HG03064 (cell line): Measurements from ENCODE around the gene YJEFN3.

Experiments used
- ATAC-seq: cut with Tn5 transposase; IDR thresholded peaks from one replicate; pipeline ENCODE4 v1.9.1; 2021; ENCODE audit warnings: low read depth; ENCODE audit not compliant: unreplicated experiment

Gene YJEFN3

DNA sequence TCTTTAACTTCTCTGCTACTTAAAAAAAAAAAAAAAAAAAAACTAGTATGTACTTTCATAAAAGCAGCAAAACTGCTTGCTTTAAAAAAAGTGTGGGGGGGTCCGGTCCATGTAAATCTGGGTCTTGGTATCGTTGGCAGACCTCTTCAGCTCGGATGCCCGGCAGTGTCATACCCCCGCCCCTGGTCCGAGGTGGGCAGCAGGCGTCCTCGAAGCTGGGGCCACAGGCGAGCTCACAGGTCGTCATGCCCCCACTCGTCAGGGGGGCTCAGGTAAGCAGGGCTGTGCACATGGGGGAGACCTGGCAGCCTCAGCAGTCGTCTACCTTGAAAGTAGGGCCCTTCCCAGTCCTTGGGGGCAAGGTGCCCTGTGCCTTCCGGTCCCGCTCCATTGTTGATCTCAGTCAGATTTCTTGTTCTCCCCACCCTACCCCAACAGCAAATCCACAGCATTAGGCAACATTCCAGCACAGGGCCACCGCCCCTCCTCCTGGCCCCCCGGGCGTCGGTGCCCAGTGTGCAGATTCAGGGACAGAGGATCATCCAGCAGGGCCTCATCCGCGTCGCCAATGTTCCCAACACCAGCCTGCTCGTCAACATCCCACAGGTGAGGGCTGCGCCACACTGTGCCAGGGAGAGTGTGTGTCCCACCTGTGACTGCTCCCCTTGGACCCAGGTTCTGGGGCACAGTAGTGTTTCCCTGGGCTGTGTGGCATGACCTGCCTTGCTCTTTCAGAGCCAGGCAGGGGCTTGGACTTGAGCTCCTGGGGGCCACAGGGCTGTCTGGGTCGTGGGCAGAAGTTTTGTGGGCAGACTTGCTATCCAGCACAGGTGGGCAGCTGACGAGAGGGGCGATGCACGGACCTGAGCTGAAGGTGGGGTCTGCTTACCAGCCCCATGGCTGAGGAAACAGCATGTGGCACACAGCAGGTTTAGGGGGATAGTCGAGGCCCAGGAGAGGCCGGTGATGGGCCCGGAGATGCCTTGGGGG, 32.8 kb upstream of the YJEFN3 start:
- no peak for ATAC-seq

DNA sequence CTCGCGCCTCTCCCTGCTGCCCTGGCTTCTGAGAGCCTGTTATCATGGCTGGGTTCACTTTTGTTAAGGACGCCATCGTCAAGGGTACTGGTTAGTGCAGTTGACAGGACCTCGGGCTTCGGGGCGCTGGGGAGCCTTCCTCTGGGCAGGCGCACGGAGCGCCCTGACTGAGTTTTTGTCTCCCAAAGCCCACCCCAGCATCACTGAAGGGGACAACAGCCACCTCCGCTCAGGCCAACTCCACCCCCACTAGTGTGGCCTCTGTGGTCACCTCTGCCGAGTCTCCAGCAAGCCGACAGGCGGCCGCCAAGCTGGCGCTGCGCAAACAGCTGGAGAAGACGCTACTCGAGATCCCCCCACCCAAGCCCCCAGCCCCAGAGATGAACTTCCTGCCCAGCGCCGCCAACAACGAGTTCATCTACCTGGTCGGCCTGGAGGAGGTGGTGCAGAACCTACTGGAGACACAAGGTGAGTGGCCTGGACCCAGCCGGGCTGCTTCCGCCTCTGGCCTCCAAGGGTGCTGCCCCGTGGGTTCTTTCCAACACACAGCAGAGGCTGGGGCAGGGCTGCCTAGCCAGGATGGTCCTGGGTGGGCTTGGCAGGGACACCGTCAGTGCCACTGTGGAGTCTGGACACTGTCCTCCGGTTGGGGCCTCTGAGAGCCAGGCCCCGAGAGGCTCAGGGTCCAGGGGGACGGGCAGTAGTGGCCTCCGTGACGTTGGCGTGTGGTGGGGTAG, 30.3 kb upstream of the YJEFN3 start:
- no peak for ATAC-seq

DNA sequence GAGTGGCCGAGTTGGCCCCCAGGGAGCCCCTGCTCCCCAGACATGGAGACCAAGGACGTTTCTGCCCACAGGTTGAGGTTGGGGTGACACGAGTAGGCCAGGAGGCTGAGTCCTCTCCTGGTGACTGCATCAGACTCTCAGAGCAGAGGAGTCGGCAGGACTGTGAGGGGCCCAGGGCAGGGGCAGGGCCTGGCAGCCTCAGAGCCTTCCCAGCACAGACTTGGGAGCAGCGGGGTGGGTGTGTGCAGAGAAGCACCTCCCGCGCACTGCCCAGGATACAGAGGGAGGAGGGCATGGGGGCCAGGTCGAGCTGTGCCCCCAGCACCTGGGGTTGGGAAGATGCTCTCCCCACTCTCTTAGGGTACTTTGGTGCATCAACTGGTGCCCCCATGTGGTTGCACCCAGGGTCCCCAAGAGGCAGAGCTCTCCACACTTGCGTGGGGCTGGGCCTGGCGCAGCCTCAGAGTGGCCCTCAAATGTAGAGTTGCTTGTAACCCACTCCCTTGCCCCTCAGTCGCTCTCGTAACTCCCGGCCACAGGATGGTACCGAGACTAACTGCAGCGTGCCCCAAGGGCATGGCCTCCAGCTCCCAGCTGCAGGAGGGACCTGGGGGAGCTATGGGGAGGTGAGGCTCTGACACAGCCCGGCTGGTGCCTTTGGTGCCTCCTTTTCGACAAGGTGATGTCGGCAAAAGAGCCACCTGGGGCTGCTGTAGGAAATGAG, 29.3 kb upstream of the YJEFN3 start:
- ATAC-seq = no peak

DNA sequence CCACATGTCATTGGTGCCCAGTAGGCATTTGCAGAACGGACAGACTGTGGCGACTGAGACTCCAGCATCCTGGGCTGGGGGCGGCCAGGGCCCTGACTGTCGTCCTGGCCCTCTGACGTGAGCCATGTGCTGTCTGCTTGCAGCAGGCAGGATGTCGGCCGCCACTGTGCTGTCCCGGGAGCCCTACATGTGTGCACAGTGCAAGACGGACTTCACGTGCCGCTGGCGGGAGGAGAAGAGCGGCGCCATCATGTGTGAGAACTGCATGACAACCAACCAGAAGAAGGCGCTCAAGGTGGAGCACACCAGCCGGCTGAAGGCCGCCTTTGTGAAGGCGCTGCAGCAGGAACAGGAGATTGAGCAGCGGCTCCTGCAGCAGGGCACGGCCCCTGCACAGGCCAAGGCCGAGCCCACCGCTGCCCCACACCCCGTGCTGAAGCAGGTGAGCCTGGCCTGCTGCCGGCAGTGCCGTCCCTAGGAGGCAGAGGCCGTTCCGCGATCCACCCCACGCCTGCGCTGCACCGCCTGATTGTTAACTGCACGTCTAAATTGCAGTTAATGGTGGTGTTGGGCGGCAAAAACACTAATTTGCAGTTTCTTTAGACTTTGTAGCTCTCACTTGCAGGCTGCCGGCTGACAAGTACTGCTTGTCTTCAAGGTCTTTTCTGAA, 27.6 kb upstream of the YJEFN3 start:
- ATAC-seq = no peak

DNA sequence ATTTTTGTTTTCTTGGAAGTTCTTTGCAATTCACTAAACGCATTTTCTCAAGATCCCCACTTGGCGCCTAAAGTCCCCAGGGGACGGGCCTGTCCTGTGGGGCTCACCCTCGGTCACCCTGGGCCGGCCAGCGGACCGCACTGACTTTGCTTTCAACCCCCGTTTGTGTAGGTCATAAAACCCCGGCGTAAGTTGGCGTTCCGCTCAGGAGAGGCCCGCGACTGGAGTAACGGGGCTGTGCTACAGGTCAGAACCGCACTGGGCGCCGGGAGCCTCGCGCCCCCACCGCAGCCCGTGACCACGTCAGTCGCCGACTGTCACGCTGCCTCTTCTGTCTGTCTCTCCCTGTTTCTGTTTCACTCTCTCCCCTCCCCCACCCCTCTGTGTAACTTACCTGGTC, 26.9 kb upstream of the YJEFN3 start:
- ATAC-seq = no peak

DNA sequence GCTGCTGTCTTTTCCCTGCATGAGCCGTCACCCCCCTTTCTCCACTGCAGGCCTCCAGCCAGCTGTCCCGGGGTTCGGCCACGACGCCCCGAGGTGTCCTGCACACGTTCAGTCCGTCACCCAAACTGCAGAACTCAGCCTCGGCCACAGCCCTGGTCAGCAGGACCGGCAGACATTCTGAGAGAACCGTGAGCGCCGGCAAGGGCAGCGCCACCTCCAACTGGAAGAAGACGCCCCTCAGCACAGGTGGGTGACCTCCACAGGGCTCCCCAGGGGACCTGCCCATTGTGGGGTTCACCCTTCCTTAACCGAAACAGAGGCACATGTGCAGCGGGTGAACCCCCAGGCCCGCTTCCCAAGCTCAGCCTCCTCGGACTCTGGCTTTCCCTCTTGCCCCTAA, 26.4 kb upstream of the YJEFN3 start:
- no peak for ATAC-seq

DNA sequence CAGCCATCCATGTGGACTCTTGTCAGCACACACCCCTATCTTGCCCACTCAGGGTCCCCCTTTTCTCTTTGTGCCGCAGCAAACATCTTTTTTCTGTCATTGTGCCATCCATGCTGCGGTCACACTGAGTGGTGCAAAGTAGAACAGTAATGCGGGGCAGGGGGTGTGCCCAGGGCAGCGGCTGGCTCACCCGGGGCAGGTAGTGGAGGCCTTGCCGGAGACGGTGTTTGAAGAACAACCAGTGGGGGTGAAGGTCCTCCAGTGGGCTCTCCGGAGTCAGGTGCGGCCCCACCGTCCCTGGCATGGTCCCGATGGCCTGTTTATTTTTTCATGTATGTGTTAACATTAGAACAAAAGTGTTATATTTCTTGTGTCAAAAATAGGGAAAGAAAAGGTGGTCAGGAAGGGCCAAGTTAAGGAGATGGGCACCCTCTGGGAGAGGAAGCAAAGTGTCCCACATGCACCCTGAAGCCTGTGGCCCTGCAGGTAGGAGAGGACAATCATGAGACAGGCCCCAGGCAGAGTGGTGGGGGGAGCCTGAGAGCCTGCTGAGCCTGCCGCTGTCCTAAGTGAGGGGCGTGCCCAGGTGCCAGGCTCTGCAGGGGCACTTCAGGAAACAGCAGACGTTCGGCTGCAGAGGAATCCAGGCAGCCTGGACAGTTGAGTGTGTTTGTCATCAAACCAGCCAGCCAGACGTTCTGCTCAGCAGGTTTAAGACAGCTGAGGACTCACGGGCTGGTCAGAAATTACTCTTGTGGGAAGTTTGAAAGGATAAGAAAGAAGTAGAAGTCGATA, 25.7 kb upstream of the YJEFN3 start:
- no peak for ATAC-seq

DNA sequence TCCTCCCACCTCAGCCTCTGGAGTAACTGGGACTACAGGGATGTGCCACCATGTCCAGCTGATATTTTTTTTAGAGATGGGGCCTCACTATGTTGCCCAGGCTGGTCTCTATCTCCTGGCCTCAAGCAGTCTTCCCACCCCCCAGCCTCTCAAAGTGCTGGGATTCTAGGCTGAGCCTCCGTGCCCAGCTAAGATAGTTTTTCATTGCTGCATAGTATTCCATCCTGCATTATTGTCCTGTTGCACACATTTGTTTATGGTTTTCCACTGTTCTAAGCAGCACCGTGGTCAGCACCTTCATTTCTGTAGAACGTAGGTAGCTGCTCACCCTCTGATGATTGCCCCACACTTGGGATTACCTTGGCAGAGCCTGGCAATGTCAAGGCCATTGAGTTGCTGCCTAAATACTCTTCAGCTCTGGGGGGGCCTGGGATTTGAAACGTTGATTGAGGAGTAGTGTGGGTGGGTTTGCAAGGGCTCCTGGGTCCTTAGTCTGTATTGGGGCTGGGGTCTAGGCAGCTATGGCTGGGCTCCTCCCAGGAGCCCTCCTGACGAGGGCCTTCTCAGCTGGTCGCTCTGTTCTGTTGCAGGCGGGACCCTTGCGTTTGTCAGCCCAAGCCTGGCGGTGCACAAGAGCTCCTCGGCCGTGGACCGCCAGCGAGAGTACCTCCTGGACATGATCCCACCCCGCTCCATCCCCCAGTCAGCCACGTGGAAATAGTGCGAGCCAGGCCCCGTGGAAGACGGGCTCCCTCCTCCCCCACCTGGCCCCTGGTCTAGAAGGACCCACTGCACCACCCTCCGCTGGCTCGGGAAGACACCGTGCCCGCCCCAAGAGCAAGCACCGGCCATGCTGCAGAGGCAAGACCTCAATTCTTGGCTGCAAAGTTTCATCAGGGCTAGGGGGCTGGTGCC, 23.7 kb upstream of the YJEFN3 start:
- no peak for ATAC-seq

DNA sequence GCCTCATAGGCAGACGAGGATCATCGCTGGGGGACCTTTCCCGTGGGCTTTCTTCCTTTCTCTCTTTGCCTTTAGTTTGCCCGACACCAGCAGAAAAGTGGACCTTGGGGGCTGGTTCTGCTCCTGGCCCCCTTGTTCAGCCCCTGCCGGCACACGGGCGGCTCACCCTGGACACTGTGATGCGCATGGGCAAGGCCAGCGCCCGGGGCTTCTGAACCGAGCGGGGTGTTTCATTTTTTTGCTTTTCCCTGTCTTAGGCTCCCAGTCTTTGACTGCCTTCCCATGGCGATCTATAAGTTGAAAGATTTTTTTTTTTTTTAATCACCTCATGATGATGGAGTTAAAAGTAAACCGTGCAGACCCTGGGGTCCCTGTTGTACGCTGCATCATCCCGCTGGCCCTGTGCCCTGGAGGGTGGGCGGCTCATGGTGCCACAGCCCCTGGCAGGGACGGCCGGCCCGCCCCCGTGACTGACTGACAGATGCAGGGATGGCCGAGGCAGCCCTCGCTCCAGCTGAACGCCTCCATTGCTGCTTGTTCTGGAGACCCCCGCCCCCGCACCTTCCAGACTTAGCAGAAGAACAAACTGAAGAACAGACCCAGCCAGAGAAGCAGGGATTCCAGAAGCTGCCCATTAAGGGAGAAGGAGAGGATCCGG, 22.9 kb upstream of the YJEFN3 start:
- ATAC-seq = no peak

DNA sequence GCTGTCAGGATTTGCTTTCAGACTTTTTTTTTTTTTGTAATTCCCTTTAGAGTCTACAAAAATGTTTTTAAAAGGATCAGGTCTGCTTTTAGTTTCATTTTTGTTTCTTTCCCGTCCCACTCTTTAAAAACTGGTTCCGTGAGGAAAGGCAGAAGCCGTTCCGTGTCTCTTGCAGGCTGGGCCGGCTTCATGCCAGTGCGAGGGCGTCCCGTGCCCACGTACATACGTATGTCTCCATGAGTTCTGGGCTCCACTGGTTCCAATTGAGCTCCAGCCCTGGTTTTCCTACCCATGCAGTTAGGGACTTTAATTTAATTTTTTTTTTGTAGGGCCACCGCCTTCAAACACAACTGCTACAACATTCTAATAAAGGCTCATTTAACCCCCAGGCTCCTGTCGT, 22.1 kb upstream of the YJEFN3 start:
- no peak for ATAC-seq

DNA sequence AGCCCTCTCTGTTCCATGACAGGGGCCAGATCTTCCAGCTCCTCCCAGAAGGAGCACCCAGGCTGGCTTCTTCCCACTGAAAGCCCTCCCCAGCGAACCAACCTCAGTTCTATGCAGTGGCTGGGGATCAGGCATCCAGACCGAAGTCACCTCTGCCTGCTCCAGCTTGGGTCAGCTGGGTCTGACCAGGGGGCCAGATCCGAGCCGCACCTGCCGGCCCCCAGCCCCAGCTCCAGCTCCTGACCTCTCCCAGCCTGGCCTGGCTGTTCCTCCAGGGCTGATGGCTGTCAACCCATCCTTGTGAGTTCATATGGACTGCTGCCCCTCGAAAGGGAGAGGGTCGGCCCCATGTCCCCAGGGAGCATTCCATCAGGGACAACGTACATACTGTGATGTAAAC, 21.4 kb upstream of the YJEFN3 start:
- ATAC-seq = no peak

DNA sequence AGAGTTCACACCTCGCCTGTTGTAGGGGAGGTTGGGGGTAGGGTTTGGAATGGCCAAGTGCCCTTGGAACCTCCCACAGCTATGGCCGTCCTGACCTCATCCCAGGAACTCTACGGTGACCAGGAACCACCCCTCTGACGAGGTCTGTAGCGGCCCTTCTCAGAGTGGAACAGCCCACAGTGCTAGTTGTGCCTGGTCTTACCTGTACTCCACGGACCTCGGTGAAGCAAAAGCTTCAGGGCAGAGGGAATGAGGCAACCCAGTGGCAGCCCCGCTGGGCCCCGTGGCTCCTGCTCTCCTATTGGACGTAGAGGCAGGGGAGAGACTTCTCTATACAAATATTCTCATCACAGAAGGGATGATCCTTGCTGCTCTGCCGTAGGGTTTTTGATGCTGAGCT, 20.5 kb upstream of the YJEFN3 start:
- ATAC-seq = no peak

DNA sequence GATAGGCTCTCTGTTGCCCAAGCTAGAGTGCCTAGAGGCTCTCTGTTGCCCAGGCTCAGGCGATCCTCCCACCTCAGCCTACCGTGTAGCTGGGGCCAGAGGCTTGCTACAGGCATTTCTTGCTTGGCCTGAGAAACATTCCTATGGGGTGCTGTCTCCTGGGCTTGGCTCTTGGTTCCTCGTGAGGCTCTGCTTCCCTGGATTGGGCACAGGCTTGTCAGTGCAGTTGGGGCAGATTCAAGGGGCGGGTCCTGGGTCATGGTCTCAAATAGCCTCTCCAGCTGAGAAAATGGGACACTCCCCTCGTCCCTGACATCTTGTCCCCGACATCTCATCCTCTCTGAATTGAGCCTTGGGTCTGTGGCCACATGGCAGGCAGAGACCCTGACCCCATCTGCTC, 18.3 kb upstream of the YJEFN3 start:
- ATAC-seq = no peak

DNA sequence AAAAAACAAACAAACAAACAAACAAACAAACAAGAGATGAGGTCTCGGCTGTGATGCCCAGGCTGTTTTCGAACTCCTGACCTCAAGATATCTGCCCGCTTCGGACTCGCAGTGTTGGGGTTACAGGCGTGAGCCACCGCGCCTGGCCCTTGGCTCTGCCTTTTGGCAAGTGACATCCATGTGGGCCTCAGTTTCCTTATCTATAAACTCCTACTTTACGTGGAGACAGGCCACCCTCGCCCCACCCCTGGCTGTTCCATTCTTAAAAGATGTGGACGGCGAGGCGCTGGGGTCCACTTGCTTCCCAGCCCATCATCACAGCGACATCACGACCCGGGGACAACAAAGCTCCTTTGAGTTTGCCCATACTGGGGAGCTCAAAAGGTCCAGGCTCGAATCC, 15.0 kb upstream of the YJEFN3 start:
- no peak for ATAC-seq

DNA sequence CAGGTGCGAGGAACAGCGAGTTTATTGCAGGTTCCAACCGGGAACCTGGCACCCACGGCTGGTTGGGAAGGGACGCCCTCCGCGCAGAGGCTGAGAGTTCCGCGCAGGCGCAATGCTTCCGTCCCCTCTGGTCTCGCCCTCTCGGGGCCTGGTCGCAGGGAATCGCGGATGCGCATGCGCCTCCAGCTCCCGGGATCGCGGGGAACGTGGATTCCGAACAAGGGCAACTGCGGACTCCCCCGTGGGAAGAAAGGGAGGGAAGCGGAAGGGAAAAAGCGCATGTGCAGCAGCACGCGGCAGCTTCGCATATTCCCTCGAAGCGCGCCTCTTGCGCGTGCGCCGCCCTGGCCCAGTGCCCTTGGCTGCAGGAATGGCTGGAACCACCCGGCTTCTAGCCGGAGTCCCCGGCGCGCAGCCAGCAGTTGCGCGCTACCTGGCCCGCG, 14.5 kb upstream of the YJEFN3 start:
- ATAC-seq = no peak

DNA sequence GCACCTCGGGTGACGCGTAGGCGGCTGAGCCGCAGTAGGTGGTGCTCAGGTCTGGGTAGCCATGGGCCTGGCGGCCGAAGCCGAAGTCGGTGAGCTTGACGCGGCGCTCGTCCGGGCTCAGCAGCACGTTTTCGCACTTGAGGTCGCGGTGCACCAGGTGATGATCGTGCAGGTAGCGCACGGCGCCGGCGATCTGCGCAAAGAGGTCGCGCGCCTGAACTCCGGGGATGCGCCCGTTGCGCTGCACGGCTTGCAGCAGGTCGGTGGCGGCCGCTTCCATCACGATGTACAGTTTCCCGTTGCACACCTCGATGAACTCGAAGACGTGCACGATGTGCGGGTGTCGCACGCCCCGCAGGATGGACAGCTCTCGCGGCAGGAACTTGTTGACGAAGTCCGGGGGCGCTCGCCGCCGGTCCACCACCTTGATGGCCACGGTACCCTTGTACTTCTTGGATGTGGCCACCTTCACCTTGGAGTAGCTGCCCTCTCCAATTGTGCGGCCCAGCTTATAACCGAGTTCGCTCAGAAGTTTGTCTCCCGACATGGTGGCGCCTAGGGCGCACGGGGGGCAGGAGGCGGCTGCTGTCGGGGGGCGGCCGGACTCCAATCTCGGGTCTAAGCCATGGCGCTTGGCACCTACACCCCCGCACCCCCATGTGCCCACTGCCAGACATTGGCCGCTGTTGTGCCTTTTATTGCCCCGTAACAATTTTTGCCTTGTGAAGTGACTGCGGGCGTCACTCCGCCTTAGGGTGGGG, 13.7 kb upstream of the YJEFN3 start, which contains the start of gene TSSK6:
TSS of gene TSSK6 (minus strand) at position 668 of the 761 bp plus-strand sequence. CDS start at position 547, 121 bp downstream.
- no peak for ATAC-seq
